Transverse colon (tissue), 4 donors: Measurements from ENCODE around the gene MAPKAP1. TPM values are rescaled to one million over a fixed set of nuclear protein-coding genes. Genes with fewer than 3 reads are reported as not detected.

ENCODE experiments used
- DNase-seq: peaks from one replicate; pipeline ENCODE4 v3.0.0-alpha.2; 2019
- H3K27ac ChIP-seq, 4 donors: fragments of 200-600 bp; sonication (generic); 2 replicates each; pipeline ENCODE4 v1.5.1; 2016 to 2018; ENCODE audit warnings: inconsistent platforms in 4 of 4
- H3K27me3 ChIP-seq: fragments of 200-600 bp; sonication (generic); 2 replicates; pipeline ENCODE4 v1.5.1; 2017; ENCODE audit warnings: inconsistent platforms
- H3K36me3 ChIP-seq, 4 donors: fragments of 200-600 bp; sonication (generic); 2 replicates each; pipeline ENCODE4 v1.5.1; 2017 to 2019; ENCODE audit warnings: inconsistent platforms in 4 of 4
- H3K4me1 ChIP-seq, 4 donors: fragments of 200-600 bp; sonication (generic); 2 replicates each; pipeline ENCODE4 v1.5.1; 2017 to 2020; ENCODE audit warnings: inconsistent platforms in 4 of 4
- H3K4me3 ChIP-seq, 4 donors: fragments of 200-600 bp; sonication (generic); 1 replicate in 1 of 4; 2 replicates in 3 of 4; pipeline versions ENCODE4 v1.5.1 to v1.6.1; 2017 to 2019; ENCODE audit warnings: inconsistent platforms in 4 of 4
- H3K9me3 ChIP-seq, 2 donors: fragments of 200-600 bp; sonication (generic); 2 replicates each; pipeline ENCODE4 v1.5.1; 2017 to 2019; ENCODE audit warnings: inconsistent platforms in 2 of 2
- EP300 ChIP-seq: sonication (generic); formaldehyde crosslinking; IDR thresholded peaks from one replicate; pipeline ENCODE4 v1.6.1; 2017; ENCODE audit warnings: antibody characterized with exemption, low read depth
- POLR2A ChIP-seq: fragments of 450-650 bp; IDR thresholded peaks from one replicate; pipeline ENCODE4 v1.6.1; 2016; ENCODE audit warnings: antibody characterized with exemption, mild to moderate bottlenecking, moderate library complexity
- POLR2AphosphoS5 ChIP-seq, 3 donors: sonication (generic); formaldehyde crosslinking; IDR thresholded peaks; one replicate each; pipeline ENCODE4 v1.6.1; 2016; ENCODE audit warnings: antibody characterized with exemption in 3 of 3
- WGBS, 2 donors: methylation state at CpG; one replicate each; pipeline ENCODE4 v1.1.5; 2018; ENCODE audit warnings: low coverage in 1 of 2; 5-methylcytosine and 5-hydroxymethylcytosine counted together
- in situ Hi-C, 4 donors: fragments of 200-750 bp; cut with MboI; loops; one replicate each; pipeline versions ENCODE4 v1.15.0 to v1.15.1; 2017; ENCODE audit warnings: low sequenced_read_pairs in 3 of 4, low pct_ligation_motif_present in 1 of 4, low pct_unique_long_range_greater_than_20kb in 1 of 4
- intact Hi-C: fragments of 100-400 bp; cut with DNase I; formaldehyde crosslinking; loops from one replicate; pipeline ENCODE4 v1.15.1; 2023; ENCODE audit warnings: low total_unique reads
- total RNA-seq, 4 donors: library from RNA; depleted of rRNA; stranded (reverse); fragments of >200 nt; gene quantifications; one replicate each; pipeline ENCODE4 v1.1.0, GENCODE V29; 2016
- TF ChIP-seq, protein P1 (sequence below), 5 experiments: fragments of 200-600 bp in 3 of 5; fragments of 450-650 bp in 2 of 5; sonication (generic) in 3 of 5; IDR thresholded peaks; 1 replicate in 2 of 5; 2 replicates in 3 of 5; pipeline ENCODE4 v1.5.1; 2016 to 2017; ENCODE audit warnings: antibody characterized with exemption in 5 of 5, inconsistent platforms in 3 of 5, mild to moderate bottlenecking in 2 of 5, moderate library complexity in 1 of 5

The MAPKAP1 gene
- total RNA-seq, 4 donors from 2014 or later = 59.8 to 83.4 (median 71.2) TPM

DNA sequence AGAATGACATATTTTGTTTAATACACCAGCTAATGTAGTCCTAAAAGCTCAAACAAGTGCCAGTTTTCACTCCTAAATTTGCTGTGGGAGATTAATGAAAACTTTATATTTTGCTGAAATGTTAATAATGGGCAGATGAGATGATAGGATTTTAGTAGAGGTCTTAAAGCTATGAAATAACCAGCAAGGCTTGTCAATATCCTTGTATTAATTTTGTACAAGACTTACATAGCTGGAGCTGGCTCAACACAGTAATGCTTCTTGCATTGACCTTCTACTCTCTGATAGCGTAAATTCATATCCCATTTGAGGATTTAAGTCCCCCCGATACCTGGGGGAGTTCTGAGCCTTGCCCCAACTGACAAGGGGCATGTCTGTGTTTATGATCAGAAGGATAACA lies 219.2 kb downstream of the MAPKAP1 start:
- in situ Hi-C loops = no loop called here
- H3K27me3 ChIP-seq = no peaks in the 10 kb centered on the region
- no peak overlapping the region for H3K4me3 ChIP-seq
- TF ChIP-seq, protein P1, sequence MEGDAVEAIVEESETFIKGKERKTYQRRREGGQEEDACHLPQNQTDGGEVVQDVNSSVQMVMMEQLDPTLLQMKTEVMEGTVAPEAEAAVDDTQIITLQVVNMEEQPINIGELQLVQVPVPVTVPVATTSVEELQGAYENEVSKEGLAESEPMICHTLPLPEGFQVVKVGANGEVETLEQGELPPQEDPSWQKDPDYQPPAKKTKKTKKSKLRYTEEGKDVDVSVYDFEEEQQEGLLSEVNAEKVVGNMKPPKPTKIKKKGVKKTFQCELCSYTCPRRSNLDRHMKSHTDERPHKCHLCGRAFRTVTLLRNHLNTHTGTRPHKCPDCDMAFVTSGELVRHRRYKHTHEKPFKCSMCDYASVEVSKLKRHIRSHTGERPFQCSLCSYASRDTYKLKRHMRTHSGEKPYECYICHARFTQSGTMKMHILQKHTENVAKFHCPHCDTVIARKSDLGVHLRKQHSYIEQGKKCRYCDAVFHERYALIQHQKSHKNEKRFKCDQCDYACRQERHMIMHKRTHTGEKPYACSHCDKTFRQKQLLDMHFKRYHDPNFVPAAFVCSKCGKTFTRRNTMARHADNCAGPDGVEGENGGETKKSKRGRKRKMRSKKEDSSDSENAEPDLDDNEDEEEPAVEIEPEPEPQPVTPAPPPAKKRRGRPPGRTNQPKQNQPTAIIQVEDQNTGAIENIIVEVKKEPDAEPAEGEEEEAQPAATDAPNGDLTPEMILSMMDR (IDR thresholded peaks at IDR 0.05) = no peak
- no peak for TF ChIP-seq POLR2A
- no peak for TF ChIP-seq EP300
- TF ChIP-seq POLR2AphosphoS5 (IDR thresholded peaks at IDR 0.05) = no peak
- no peaks in the 10 kb centered on the region for H3K36me3 ChIP-seq
- DNase-seq = no peak
- intact Hi-C loops = no loop called here
- H3K4me1 ChIP-seq = peaks cover 3 to 33% (median 6%) of the 10 kb centered on the region in 4 donors
- H3K9me3 ChIP-seq = no peaks in the 10 kb centered on the region
- H3K27ac ChIP-seq = no peak overlapping the region
- 50 to 97% methylated on average over 2 of the region's 2 CpGs for WGBS, 2 donors

DNA sequence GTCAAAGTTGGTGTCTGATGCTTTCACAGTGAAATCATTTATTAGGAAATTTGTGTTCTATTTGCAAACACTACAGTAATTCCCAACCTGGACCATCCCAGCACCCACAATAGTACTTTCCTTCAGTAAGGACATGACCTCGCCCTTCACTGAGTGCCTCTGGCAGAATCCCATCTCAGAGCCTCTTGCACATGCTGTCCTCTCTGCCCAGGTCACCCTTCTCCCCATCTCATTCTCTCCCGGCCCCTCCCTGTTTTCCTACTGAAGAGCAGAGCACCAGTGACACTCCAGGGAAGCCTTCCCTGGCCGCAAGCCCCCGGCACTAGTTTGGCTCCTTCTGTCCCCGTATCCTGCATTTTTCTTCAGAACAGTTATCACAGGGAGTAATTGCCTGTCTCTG lies 220.4 kb downstream of the MAPKAP1 start:
- Histone ChIP-seq H3K36me3 (peaks cover 0 to under 1% (median 0%) of the 10 kb centered on the region in 4 donors), H3K9me3 (no peaks in the 10 kb centered on the region), H3K4me3 (no peak overlapping the region), H3K27ac (peak overlapping the region in 3 of 4 donors; percentile 53 to 67 (median 58)), H3K4me1 (peaks cover 0 to 23% (median 4%) of the 10 kb centered on the region in 4 donors), H3K27me3 (no peaks in the 10 kb centered on the region)
- TF ChIP-seq EP300 (no peak), POLR2AphosphoS5 (IDR thresholded peaks at IDR 0.05) (no peak), POLR2A (no peak)
- TF ChIP-seq, protein P1 (IDR thresholded peaks at IDR 0.05) = no peak
- in situ Hi-C loops = no loop called here
- intact Hi-C loops = no loop called here
- WGBS, 2 donors = 69 to 82% methylated on average over 4 to 5 of the region's 5 CpGs
- DNase-seq = peak; percentile 22

DNA sequence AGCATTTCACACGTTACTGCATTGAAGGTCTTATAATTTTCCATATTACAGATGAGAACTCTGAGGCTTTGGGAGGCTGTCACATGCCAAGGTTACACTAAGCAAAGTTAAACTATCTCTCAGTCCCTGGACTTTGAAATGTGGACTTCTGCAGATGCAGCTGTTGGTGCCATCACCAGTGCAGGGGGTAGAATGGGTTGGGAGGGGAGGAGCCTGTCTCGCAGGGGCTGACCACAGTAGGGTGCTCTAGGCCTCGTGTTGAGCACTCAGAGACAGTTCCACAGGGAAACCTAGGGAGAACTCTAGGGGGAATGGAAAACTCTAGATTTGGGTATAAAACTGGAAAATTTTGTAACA lies 220.9 kb downstream of the MAPKAP1 start:
- Histone ChIP-seq H3K36me3 (peaks cover 0 to 5% (median 0%) of the 10 kb centered on the region in 4 donors), H3K4me1 (peaks cover 0 to 23% (median 4%) of the 10 kb centered on the region in 4 donors), H3K27me3 (no peaks in the 10 kb centered on the region), H3K9me3 (no peaks in the 10 kb centered on the region), H3K4me3 (no peak overlapping the region), H3K27ac (peak overlapping the region; percentile 49 to 67 (median 56))
- no peak for TF ChIP-seq EP300
- TF ChIP-seq, protein P1 (IDR thresholded peaks at IDR 0.05) = no peak
- no peak for TF ChIP-seq POLR2AphosphoS5 (IDR thresholded peaks at IDR 0.05)
- no peak for TF ChIP-seq POLR2A
- DNase-seq = no peak
- intact Hi-C loops = no loop called here
- WGBS, 2 donors = 77 to 89% methylated on average over 3 of the region's 3 CpGs
- in situ Hi-C loops = no loop called here

DNA sequence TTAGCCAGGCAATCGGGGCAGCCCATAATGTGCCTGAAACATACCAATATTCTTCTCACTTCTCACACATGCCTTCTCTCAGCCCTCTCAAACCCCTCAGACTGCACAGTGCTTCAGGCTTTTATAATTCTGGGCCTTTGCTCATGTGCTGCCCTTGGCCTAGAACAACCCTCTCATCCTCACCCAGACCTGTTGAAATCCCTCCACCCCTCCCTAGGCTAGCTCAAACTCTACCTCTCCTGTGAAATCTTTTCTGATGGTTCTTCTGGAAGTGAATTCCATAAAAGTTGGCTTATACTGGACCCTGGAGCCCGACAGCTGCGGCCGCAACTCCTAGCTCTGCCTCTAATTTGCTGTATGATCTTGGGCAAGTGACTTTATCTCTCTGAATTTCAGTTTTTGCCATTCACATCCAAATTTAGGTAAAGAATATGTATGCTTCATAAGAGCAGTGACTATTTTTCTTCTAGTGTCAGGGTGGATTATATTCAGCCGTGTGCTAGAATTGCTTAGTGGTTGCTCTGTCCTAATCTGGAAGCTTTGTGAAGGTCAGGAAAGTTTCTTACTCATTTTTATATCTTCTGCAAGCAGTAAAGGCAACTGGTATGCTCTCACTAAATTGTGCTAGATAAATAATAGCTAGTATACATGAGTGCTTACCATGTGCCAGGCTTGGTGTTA lies 221.4 kb downstream of the MAPKAP1 start:
- in situ Hi-C loops (no loop called here), intact Hi-C loops (no loop called here)
- TF ChIP-seq EP300 (no peak), POLR2AphosphoS5 (IDR thresholded peaks at IDR 0.05) (no peak), POLR2A (no peak)
- TF ChIP-seq, protein P1 (IDR thresholded peaks at IDR 0.05) = no peak
- Histone ChIP-seq H3K27ac (peak overlapping the region; percentile 49 to 67 (median 56)), H3K4me3 (no peak overlapping the region), H3K4me1 (peaks cover 0 to 23% (median 4%) of the 10 kb centered on the region in 4 donors), H3K36me3 (peaks cover 0 to 5% (median 0%) of the 10 kb centered on the region in 4 donors), H3K9me3 (no peaks in the 10 kb centered on the region), H3K27me3 (no peaks in the 10 kb centered on the region)
- no peak for DNase-seq
- WGBS, 2 donors = 90 to 91% methylated on average over 4 to 5 of the region's 5 CpGs
